Measurements from ENCODE around the gene KLHL12. TPM values are rescaled to one million over a fixed set of nuclear protein-coding genes. Genes with fewer than 3 reads are reported as not detected.

KLHL12 gene
- polyA plus RNA-seq, 1 experiment, result 22.7 TPM

GRCh38 chr1:202954057-202954745 is 27.2 kb upstream of the KLHL12 start:
- ChIA-PET CTCF (interaction anchor here (0.7 to 1.1 kb wide), 2 partner anchors 40 to 58 kb away, joined by 3 to 8 read pairs; no protein-coding TSS in a partner anchor), POLR2A (no interaction called here)

GRCh38 chr1:202953392-202953791 is 26.4 kb upstream of the KLHL12 start:
- H3K4me3 ChIP-seq (ENCODE audit: low read depth, low read length), result no peak overlapping the region
- CTCF ChIA-PET, result interaction anchor here (1.0 kb wide), 1 partner anchor 15 kb away, joined by 3 read pairs; no protein-coding TSS in a partner anchor
- no peak for DNase-seq (ENCODE audit: low read depth)
- no peak for TF ChIP-seq CTCF (IDR thresholded peaks at IDR 0.05; ENCODE audit: insufficient read depth, low read depth, low read length)
- H3K27me3 ChIP-seq (ENCODE audit: control insufficient read depth, insufficient read depth, low read length), result no peaks in the 10 kb centered on the region
- H3K36me3 ChIP-seq (ENCODE audit: control insufficient read depth, insufficient read depth, low read length), result peaks cover 2% of the 10 kb centered on the region
- POLR2A ChIA-PET, result no interaction called here

More at GRCh38 chr1:202954057-202954745, 27.2 kb upstream of the KLHL12 start:
- Histone ChIP-seq H3K27me3 (ENCODE audit: control insufficient read depth, insufficient read depth, low read length) (no peaks in the 10 kb centered on the region), H3K36me3 (ENCODE audit: control insufficient read depth, insufficient read depth, low read length) (peaks cover 2% of the 10 kb centered on the region), H3K4me3 (ENCODE audit: low read depth, low read length) (no peak overlapping the region)
- no peak for DNase-seq (ENCODE audit: low read depth)
- no peak for TF ChIP-seq CTCF (IDR thresholded peaks at IDR 0.05; ENCODE audit: insufficient read depth, low read depth, low read length)

GRCh38 chr1:202952818-202953217 is 25.8 kb upstream of the KLHL12 start:
- TF ChIP-seq CTCF (IDR thresholded peaks at IDR 0.05; ENCODE audit: insufficient read depth, low read depth, low read length), result no peak
- peaks cover 5% of the 10 kb centered on the region for H3K36me3 ChIP-seq (ENCODE audit: control insufficient read depth, insufficient read depth, low read length)
- CTCF ChIA-PET, result interaction anchor here (1.0 kb wide), 1 partner anchor 15 kb away, joined by 3 read pairs; no protein-coding TSS in a partner anchor
- POLR2A ChIA-PET, result interaction anchor here (0.6 kb wide), 1 partner anchor 228 kb away, joined by 11 read pairs; no protein-coding TSS in a partner anchor
- no peak overlapping the region for H3K4me3 ChIP-seq (ENCODE audit: low read depth, low read length)
- H3K27me3 ChIP-seq (ENCODE audit: control insufficient read depth, insufficient read depth, low read length), result no peaks in the 10 kb centered on the region
- no peak for DNase-seq (ENCODE audit: low read depth)

GRCh38 chr1:202952099-202952498 is 25.1 kb upstream of the KLHL12 start:
- Histone ChIP-seq H3K4me3 (ENCODE audit: low read depth, low read length) (no peak overlapping the region), H3K27me3 (ENCODE audit: control insufficient read depth, insufficient read depth, low read length) (no peaks in the 10 kb centered on the region), H3K36me3 (ENCODE audit: control insufficient read depth, insufficient read depth, low read length) (peaks cover 5% of the 10 kb centered on the region)
- ChIA-PET CTCF (interaction anchor here (0.5 kb wide), 1 partner anchor 143 kb away, joined by 3 read pairs; no protein-coding TSS in a partner anchor), POLR2A (no interaction called here)
- no peak for TF ChIP-seq CTCF (IDR thresholded peaks at IDR 0.05; ENCODE audit: insufficient read depth, low read depth, low read length)
- no peak for DNase-seq (ENCODE audit: low read depth)

GRCh38 chr1:202951437-202951836 is 24.4 kb upstream of the KLHL12 start:
- Histone ChIP-seq H3K36me3 (ENCODE audit: control insufficient read depth, insufficient read depth, low read length) (peaks cover 5% of the 10 kb centered on the region), H3K27me3 (ENCODE audit: control insufficient read depth, insufficient read depth, low read length) (no peaks in the 10 kb centered on the region), H3K4me3 (ENCODE audit: low read depth, low read length) (no peak overlapping the region)
- no peak for DNase-seq (ENCODE audit: low read depth)
- POLR2A ChIA-PET, result no interaction called here
- CTCF ChIA-PET, result no interaction called here
- TF ChIP-seq CTCF (IDR thresholded peaks at IDR 0.05; ENCODE audit: insufficient read depth, low read depth, low read length), result no peak
